ENCODE measurements around the gene GTF3C4.

GTF3C4 gene

DNA sequence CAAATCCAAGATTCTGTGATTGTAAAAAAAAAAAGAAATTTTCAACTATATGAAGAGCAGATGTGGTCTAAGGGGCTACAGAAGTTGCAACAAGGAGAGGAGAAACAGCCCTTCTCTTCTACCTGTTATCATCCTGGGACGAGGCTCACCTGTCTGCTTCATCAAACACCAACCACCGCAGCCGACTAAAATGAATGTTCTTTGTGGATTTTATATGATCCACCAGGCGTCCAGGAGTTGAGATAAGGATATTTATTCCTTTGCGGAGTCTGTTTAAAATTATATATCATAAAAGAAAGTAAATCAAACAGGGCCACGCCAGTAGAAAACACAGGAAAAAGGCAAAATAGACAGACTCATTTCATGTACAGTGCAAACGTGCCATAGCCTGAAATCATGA lies 22.0 kb upstream of the GTF3C4 start:
- DNase-seq (ENCODE audit: low read depth), result no peak

DNA sequence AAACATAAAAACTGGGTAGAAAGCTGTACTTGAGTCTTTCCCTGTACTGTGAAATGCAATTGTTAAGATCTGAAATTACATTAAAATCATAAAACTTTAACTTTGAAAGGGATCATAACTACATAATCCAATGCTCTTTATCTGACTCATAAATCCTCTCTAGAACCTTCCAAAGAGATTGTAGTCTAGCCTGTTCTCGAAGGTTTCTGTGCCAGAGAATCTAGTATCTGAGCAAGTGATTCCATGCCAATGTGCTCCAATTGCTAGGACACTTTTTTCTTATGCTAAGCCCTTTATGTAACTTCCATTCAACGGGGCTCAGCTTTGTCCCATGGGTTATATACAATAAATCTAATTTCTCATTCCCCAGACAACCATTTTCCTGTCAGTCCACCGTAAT lies 21.6 kb upstream of the GTF3C4 start:
- DNase-seq (ENCODE audit: low read depth), result peak; percentile 34

DNA sequence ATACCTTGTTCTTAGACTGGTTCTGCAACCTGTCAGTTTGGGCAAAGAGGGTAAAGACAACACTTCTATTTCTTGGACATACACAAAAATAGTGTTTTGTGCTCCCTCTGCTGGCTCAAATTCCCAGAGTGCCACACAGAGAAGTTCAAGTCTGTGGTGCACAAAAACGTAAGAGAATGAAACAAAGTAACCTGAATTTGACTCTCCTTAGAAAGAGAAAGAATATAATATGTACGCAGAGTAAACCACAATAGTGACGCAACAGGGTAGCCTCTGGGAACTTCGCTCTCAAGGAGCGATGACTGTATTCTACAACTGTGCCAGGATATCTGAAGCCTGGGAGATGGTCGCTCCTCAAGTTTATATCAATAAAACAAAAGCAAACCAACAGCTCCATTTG lies 19.0 kb upstream of the GTF3C4 start:
- peak; percentile 98 for DNase-seq (ENCODE audit: low read depth)

GRCh38 chr9:132656299-132656698 lies 14.0 kb upstream of the GTF3C4 start:
- no peak for DNase-seq (ENCODE audit: low read depth)

DNA sequence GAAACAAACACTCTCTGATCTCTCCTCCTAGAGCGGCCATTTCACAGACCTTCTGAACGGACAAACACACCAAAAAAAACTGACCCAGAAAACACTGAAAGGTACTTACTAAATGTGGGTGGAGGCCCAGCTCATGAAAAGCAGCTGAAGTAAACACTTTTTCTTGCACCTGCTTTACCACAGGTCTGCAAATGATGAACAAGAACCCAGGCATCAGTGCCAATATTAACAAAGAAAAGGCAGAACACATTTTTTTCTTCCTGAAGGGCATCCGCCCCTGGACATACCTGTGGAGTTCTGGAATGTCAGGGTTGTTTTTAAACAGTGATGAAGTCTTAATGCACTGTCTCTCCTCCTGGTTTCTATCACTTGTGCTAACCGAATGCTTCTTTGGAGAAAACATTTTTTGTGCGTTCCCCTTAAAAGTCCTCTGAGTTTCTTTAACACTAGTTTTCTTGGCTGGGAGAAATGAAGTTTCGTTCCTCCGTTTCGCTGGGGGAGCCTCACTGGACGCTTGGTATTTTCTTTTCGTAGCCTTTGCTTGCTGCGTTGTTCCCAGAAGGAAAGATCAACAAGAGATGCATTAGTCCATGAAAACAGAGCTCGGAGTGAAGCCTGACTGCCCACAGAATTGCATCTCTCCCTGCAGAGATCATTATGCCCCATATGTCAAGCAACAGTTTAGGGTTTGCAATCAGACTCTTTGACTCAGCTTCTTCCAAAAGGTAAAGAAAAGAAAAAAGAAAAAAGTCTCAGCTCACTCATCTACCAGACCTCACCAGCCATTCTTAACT lies 7.9 kb upstream of the GTF3C4 start:
- DNase-seq (ENCODE audit: low read depth), result no peak

DNA sequence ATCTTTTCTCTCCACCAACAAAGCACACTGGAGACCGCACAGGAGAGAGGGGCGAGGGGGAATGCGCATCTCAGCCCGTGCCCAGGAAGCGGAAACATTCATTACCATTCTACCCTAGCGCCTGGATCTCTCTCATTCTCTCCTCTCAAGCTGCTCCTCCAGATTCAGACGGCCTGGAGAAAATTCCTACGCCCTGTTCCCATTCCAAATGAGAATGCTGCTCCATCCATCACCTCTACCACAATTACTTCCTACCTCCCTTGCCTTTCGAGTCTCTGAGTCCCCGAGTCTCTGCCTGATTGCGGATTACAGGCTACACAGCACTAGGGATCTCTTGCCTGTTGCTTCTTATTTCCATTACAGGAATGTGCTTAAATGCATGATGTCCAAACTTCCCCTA lies 7.1 kb upstream of the GTF3C4 start:
- DNase-seq (ENCODE audit: low read depth), result no peak

GRCh38 chr9:132663851-132664250 lies 6.4 kb upstream of the GTF3C4 start:
- no peak for DNase-seq (ENCODE audit: low read depth)

GRCh38 chr9:132669319-132669697 lies 956 bp upstream of the GTF3C4 start:
- peak; percentile 70 for DNase-seq (ENCODE audit: low read depth)

DNA sequence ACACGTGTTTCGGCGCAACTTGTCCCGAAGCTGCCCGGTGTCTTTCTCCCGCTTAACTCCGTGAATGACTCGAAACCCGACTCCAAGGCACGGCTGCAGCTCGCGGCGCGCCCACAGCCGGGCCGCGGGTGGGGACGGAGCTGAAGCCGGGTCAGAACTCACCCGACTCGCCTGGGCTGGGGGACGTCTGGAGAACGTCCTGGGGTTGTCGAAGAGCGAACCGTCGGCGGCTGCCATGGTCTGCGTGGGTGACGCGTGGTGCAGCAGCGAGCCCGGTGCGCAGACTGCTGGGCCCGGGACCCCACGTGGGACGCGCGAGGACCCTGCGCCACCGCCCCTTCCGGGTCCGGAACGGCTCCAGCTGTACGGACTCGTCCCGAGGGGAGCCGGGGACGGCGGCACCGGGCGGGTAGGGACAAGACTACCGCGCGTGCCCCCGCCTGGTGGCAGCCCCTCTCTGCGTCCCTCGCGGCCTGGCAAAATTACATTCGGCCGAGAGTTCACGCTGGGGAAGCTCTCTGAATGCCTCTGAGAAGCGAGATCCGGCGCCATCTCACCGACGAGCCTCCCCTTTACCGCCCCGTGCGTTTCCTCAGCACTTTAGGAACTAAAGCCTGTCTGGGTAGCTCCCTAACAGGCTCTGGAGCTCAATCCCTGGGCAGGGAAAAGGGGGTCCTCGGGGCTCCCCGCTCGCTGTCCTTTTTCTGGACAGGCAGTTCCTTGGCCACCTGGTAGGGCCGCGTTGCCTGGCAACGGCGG lies 387 bp upstream of the GTF3C4 start, which contains the start of gene DDX31:
TSS of gene DDX31 (minus strand) at position 286 of the 759 bp plus-strand sequence. CDS start at position 237, 49 bp downstream.
- DNase-seq (ENCODE audit: low read depth), result peak; percentile 75

DNA sequence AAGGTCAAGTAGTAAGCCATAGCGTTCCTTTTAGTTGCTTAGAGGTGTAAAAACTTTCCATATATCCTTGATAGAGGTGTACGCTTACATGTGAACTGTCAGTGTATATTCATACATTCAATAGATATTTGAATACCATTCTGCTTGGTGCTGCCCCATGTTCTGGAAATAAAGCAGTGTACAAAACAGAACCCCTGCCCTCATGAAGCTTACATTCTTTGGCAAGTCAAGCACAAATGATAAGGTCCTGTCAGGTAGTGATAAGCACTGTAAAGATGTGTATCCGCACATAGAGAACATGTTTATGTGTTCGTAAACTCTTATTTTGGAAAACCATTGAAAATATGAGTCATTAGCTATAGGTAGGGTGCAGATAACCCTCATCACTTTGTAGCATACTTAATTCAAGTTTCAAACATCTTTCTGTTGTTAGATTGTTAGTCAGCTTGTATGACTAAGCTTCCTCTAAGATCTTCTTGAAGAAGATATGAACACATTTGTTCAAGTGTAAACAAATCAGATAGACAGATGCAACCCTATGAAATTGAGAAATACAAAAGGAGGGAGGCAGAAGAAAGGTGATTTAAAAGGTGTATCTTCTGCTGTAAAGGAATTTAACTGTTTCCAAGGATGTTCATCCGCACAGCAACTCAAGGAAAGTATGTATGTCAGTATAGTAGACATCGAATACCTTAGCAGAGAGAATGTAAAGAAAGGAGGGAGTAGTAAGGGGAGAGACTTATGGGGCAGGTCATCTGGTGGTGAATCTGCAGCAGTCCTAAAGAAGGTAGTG lies 1.6 kb downstream of the GTF3C4 start:
- DNase-seq (ENCODE audit: low read depth), result peak; percentile 64

- DNase-seq (ENCODE audit: low read depth), result no peak
Measured at GRCh38 chr9:132672413-132672690, 2.1 kb downstream of the GTF3C4 start.

- peak; percentile 68 for DNase-seq (ENCODE audit: low read depth)
Measured at GRCh38 chr9:132673355-132673754, 3.1 kb downstream of the GTF3C4 start.

GRCh38 chr9:132674485-132674884 lies 4.2 kb downstream of the GTF3C4 start:
- no peak for DNase-seq (ENCODE audit: low read depth)

GRCh38 chr9:132677976-132678375 lies 7.7 kb downstream of the GTF3C4 start:
- no peak for DNase-seq (ENCODE audit: low read depth)

GRCh38 chr9:132679946-132680625 lies 9.8 kb downstream of the GTF3C4 start:
- no peak for DNase-seq (ENCODE audit: low read depth)

GRCh38 chr9:132681561-132681960 lies 11.3 kb downstream of the GTF3C4 start:
- DNase-seq (ENCODE audit: low read depth), result peak; percentile 9

GRCh38 chr9:132683873-132684272 lies 13.6 kb downstream of the GTF3C4 start:
- DNase-seq (ENCODE audit: low read depth), result no peak

GRCh38 chr9:132690696-132691095 lies 20.4 kb downstream of the GTF3C4 start:
- no peak for DNase-seq (ENCODE audit: low read depth)

- peak; percentile 15 for DNase-seq (ENCODE audit: low read depth)
Measured at GRCh38 chr9:132694144-132694543, 23.9 kb downstream of the GTF3C4 start.

GRCh38 chr9:132697230-132697629 lies 27.0 kb downstream of the GTF3C4 start:
- peak; percentile 14 for DNase-seq (ENCODE audit: low read depth)

DNA sequence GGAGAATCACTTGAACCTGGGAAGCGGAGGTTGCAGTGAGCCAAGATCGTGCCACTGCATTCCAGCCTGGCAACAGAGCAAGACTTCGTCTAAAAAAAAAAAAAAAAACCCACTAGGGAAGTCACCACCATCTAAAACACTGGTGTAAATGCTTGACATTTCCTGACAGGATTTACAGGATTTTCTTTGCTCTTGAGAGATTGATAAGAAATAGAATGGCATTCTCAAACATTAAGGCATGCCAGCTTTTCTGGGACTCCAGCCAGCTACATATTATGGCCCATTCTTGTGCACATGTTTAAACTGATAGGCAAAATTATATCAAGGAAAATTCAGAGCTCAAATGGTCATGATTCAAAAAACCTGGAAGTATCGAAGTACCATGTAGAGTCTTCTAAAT lies 28.7 kb downstream of the GTF3C4 start:
- DNase-seq (ENCODE audit: low read depth), result peak; percentile 1

- DNase-seq (ENCODE audit: low read depth), result no peak
Measured at GRCh38 chr9:132699956-132700355, 29.7 kb downstream of the GTF3C4 start.
